Ectodermal cell (in vitro differentiated cells): ENCODE measurements around the gene NUDT9.
"Not testable (repeated sequence)": the region's sequence is repeated elsewhere in the genome, so short reads cannot be mapped to it uniquely, and the experiment has no call there.

ENCODE experiments used
- H3K27ac ChIP-seq: 2 replicates; pipeline ENCODE4 v1.7.0; 2013; ENCODE audit warnings: mild to moderate bottlenecking, low read depth, low read length; ENCODE audit not compliant: insufficient read depth, poor library complexity, severe bottlenecking
- H3K27me3 ChIP-seq: 2 replicates; pipeline ENCODE4 v1.7.0; 2013; ENCODE audit warnings: mild to moderate bottlenecking, low read length; ENCODE audit not compliant: insufficient read depth, control insufficient read depth, poor library complexity, severe bottlenecking
- H3K36me3 ChIP-seq: one replicate; pipeline ENCODE4 v1.7.0; 2013; ENCODE audit warnings: low read length; ENCODE audit not compliant: control insufficient read depth, insufficient read depth
- H3K4me1 ChIP-seq: one replicate; pipeline ENCODE4 v1.7.0; 2013; ENCODE audit warnings: low read length; ENCODE audit not compliant: control insufficient read depth, insufficient read depth
- H3K4me3 ChIP-seq: 2 replicates; pipeline ENCODE4 v1.7.0; 2013; ENCODE audit warnings: low read depth, low read length, control low read depth; ENCODE audit not compliant: insufficient read depth
- H3K9me3 ChIP-seq: 2 replicates; pipeline ENCODE4 v1.7.0; 2013; ENCODE audit warnings: mild to moderate bottlenecking, low read length, moderate library complexity; ENCODE audit not compliant: control insufficient read depth
- WGBS, 2 experiments: methylation state at CpG; one replicate each; pipeline ENCODE4 v1.1.7; 2013; ENCODE audit warnings: missing lambda C conversion rate in 2 of 2; 5-methylcytosine and 5-hydroxymethylcytosine counted together

The NUDT9 gene

GRCh38 chr4:87390891-87391575 lies 31.3 kb upstream of the NUDT9 start, which contains the start of gene HSD17B11:
Gene HSD17B11 (minus strand): TSS chr4:87391188. CDS start chr4:87391070, 118 bp downstream.
- no peaks in the 10 kb centered on the region for H3K9me3 ChIP-seq
- H3K36me3 ChIP-seq: no peaks in the 10 kb centered on the region
- no peaks in the 10 kb centered on the region for H3K4me1 ChIP-seq
- H3K27ac ChIP-seq: peak within 1 kb of the TSS; percentile 71
- 1 to 2% methylated on average over 32 of the region's 32 CpGs for WGBS, 2 experiments
- peak within 1 kb of the TSS; percentile 58 for H3K4me3 ChIP-seq
- no peaks in the 10 kb centered on the region for H3K27me3 ChIP-seq

- peak overlapping the region; percentile 58 for H3K4me3 ChIP-seq
- peak overlapping the region; percentile 71 for H3K27ac ChIP-seq
- WGBS, 2 experiments: 51 to 54% methylated on average over 15 to 16 of the region's 16 CpGs
- H3K27me3 ChIP-seq: no peaks in the 10 kb centered on the region
- no peaks in the 10 kb centered on the region for H3K4me1 ChIP-seq
- no peaks in the 10 kb centered on the region for H3K9me3 ChIP-seq
- no peaks in the 10 kb centered on the region for H3K36me3 ChIP-seq
These were observed 30.8 kb upstream of the NUDT9 start for GRCh38 chr4:87391576-87392054.

- 100% methylated on average over 1 to 3 of the region's 3 CpGs for WGBS, 2 experiments
These were observed 30.2 kb upstream of the NUDT9 start for GRCh38 chr4:87392183-87392582.

DNA sequence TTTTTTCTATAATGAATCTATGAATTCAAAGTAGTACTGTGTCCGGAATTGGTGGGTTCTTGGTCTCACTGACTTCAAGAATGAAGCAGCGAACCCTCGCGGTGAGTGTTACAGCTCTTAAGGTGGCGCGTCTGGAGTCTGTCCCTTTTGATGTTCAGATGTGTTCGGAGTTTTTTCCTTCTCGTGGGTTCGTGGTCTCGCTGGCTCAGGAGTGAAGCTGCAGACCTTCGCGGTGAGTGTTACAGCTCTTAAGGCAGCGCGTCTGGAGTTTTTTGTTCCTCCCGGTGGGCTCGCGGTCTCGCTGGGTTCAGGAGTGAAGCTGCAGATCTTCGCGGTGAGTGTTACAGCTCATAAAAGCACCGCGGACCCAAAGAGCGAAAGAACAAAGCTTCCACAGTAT lies 27.3 kb upstream of the NUDT9 start:
- not testable (repeated sequence) for H3K27ac ChIP-seq, H3K36me3 ChIP-seq, H3K4me1 ChIP-seq, H3K4me3 ChIP-seq, H3K27me3 ChIP-seq, H3K9me3 ChIP-seq
- WGBS, 2 experiments: 95% methylated on average over 23 of the region's 23 CpGs

More at GRCh38 chr4:87392183-87392582, 30.2 kb upstream of the NUDT9 start:
- H3K27me3 ChIP-seq: no peaks in the 10 kb centered on the region
- no peak overlapping the region for H3K27ac ChIP-seq
- no peaks in the 10 kb centered on the region for H3K36me3 ChIP-seq
- no peak overlapping the region for H3K4me3 ChIP-seq
- H3K4me1 ChIP-seq: no peaks in the 10 kb centered on the region
- H3K9me3 ChIP-seq: no peaks in the 10 kb centered on the region

DNA sequence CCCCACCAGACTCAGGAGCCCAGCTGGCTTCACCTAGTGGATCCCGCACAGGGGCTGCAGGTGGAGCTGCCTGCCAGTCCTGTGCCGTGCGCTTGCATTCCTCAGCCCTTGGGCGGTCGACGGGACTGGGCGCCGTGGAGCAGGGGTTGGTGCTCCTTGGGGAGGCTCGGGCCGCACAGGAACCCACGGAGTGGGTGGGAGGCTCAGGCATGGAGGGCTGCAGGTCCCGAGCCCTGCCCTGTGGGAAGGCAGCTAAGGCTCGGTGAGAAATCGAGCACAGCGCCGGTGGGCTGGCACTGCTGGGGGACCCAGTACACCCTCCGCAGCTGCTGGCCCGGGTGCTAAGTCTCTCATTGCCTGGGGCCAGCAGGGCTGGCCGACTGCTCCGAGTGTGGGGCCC lies 26.5 kb upstream of the NUDT9 start:
- H3K4me1 ChIP-seq, H3K27me3 ChIP-seq, H3K27ac ChIP-seq, H3K36me3 ChIP-seq, H3K9me3 ChIP-seq, H3K4me3 ChIP-seq: not testable (repeated sequence)
- WGBS, 2 experiments: 94 to 95% methylated on average over 19 to 20 of the region's 20 CpGs

- Histone ChIP-seq H3K4me3 (no peak overlapping the region), H3K36me3 (no peaks in the 10 kb centered on the region), H3K9me3 (no peaks in the 10 kb centered on the region), H3K27ac (no peak overlapping the region), H3K27me3 (no peaks in the 10 kb centered on the region), H3K4me1 (no peaks in the 10 kb centered on the region)
- 93 to 95% methylated on average over 3 of the region's 3 CpGs for WGBS, 2 experiments
These were observed 23.2 kb upstream of the NUDT9 start for GRCh38 chr4:87399148-87399547.

DNA sequence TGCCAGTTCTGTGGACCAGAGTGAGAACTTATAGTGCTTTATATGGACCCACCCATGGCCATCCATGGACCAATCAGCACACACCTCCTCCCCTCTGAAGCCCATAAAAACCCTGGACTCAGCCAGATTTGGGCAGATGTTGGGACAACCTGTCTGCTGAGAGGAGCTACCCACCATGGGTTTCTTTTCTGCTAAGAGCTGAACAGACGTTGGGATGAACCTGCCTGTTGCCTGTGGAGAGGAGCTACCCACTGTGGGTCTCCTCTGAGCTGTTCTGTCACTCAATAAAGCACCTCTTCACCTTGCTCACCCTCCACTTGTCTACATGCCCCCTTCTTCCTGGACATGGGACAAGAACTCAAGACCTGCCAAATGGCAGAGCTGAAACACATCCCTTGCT lies 22.4 kb upstream of the NUDT9 start:
- Histone ChIP-seq H3K4me1 (no peaks in the 10 kb centered on the region), H3K9me3 (no peaks in the 10 kb centered on the region), H3K27me3 (no peaks in the 10 kb centered on the region), H3K4me3 (no peak overlapping the region), H3K27ac (no peak overlapping the region), H3K36me3 (no peaks in the 10 kb centered on the region)
- WGBS, 2 experiments: 81 to 93% methylated on average over 1 of the region's 1 CpG

DNA sequence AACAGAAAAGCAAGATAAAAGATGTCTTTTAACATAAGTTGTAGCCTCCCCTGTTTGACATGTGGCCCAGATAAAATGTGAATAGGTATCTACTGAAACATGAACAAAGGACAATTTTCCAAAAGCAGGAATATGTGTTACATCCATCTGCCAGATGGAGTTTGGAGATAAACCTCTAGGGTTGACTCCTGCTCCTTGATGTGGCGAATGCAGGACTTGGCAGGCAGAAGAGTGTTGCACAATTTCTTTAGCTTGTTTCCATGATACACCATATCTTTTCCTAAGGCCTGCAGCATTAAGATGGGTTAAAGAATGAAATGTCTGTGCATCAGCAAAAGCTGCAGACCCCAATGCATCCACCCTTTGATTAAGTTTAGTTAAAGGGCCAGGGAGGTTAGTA lies 18.6 kb upstream of the NUDT9 start:
- not testable (repeated sequence) for H3K27ac ChIP-seq, H3K4me3 ChIP-seq, H3K27me3 ChIP-seq, H3K9me3 ChIP-seq, H3K4me1 ChIP-seq, H3K36me3 ChIP-seq
- 87 to 88% methylated on average over 1 of the region's 1 CpG for WGBS, 2 experiments

- WGBS, 2 experiments: 92 to 97% methylated on average over 5 of the region's 5 CpGs
- no peaks in the 10 kb centered on the region for H3K27me3 ChIP-seq
- no peaks in the 10 kb centered on the region for H3K36me3 ChIP-seq
- no peaks in the 10 kb centered on the region for H3K9me3 ChIP-seq
- H3K4me1 ChIP-seq: no peaks in the 10 kb centered on the region
- H3K27ac ChIP-seq: no peak overlapping the region
- H3K4me3 ChIP-seq: no peak overlapping the region
These were observed 17.1 kb upstream of the NUDT9 start for GRCh38 chr4:87405211-87405820.

DNA sequence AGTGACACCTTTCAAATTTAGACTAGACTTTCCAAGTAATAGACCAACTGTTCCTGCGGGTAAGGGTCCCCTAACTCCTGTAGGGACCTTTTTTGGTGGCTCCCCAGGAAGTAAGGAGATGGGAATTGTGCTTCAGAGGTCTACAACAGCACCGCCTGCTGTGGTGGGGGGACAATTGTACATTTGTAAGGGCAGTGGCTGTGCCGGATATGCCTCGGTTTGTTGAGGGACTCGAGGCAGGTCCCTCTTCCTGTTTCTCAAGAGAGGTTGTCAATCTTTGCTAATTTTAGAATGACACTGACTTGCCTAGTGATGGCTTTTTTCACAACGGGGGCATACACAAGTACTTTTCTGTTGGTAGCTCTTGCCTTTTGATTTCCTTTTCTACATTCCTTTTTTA lies 15.9 kb upstream of the NUDT9 start:
- no peaks in the 10 kb centered on the region for H3K27me3 ChIP-seq
- H3K9me3 ChIP-seq: no peaks in the 10 kb centered on the region
- no peak overlapping the region for H3K27ac ChIP-seq
- no peak overlapping the region for H3K4me3 ChIP-seq
- H3K4me1 ChIP-seq: no peaks in the 10 kb centered on the region
- H3K36me3 ChIP-seq: no peaks in the 10 kb centered on the region
- 94 to 95% methylated on average over 6 of the region's 6 CpGs for WGBS, 2 experiments
